NCI-H82 (cell line): Measurements from ENCODE around the gene ARHGEF38.
"Not testable (repeated sequence)": the region's sequence is repeated elsewhere in the genome, so short reads cannot be mapped to it uniquely, and the experiment has no call there.

Source experiments
- DNase-seq: peaks from one replicate; lab custom pipeline; 2025; lab: John Stamatoyannopoulos, UW

The ARHGEF38 gene

DNA sequence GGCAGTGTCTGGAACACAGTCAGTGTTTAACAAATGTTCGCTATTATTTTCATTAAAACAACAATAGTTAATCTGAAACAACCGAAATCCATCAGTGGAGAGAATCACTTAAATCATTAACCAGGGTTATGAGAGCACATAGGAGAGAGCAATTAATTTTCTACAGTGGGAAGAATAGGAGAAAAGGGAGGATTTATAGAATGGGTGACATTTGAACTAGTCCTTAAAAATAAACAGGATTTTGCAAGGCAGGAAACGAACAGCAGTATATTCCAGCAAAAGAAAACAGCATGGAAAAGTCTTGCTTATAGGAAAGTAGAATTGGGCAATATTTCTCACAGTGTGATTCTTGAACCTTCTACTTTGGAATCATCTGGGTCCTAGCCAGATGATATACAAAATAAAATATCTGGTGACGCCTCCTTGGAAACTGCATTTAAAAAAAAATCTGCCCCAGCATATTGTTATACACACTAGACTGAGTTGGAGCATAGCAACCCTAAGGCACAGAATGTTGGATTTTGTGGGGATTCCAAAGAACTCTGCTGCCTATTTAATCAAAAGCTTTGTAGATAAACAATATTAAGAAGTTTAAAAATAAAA is 100.0 kb downstream of the ARHGEF38 start:
- DNase-seq = no peak

DNA sequence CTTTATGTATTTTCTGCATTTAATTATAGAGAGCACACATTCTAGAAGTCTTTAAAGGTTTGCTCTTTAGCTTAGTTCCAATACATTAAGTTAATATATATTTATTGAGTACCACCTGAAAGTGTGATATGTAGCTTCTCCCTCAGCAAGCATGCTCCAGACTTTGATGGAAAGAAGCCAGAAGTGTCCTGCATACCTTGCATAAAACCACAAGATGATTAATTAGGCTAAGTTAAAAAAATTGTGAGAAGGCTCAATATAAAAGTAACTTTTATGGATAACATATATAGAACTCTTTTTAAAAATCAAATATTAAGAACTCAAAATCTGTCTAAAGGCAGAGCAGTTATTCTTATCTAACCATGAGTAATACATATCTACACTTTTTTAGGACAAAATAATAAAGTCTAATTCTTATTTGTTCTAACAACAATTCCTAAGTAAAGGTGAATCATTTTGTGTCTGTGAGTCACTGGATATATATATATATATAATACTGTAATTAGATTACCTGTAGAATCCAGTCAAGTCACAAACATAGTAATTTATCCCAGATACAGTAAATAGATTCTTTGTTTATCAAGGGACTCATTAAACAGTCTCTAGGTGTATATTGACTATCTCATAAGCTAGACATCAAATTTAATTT is 104.8 kb downstream of the ARHGEF38 start:
- no peak for DNase-seq

GRCh38 chr4:105659190-105659589 is 106.8 kb downstream of the ARHGEF38 start:
- DNase-seq = no peak

- no peak for DNase-seq
These were observed 108.6 kb downstream of the ARHGEF38 start for GRCh38 chr4:105661028-105661427.

GRCh38 chr4:105662935-105663675 is 110.7 kb downstream of the ARHGEF38 start:
- DNase-seq = no peak

DNA sequence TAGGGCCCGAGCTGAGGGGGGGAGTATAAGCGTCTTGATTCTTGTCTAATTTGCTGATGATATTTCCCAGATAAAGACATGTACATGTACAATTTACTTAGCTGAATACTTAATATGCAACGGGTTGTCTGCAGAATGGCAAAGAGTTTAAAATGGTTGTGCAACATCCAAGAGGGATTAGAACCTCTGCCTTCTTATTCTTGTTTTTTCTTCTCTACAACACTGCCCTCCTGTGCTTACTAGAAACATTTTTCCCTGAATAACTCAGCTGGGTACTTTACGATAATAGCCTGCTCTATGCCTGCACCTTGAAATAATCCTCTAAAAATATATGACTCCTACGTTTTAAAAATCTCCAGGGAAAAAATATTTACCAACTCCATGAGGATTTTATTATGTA is 114.3 kb downstream of the ARHGEF38 start:
- DNase-seq = peak; percentile 49

GRCh38 chr4:105670684-105671083 is 118.3 kb downstream of the ARHGEF38 start:
- DNase-seq = no peak

- no peak for DNase-seq
These were observed 118.9 kb downstream of the ARHGEF38 start for GRCh38 chr4:105671301-105671700.

- DNase-seq = no peak
These were observed 121.6 kb downstream of the ARHGEF38 start for GRCh38 chr4:105674011-105674410.

GRCh38 chr4:105677709-105678108 is 125.3 kb downstream of the ARHGEF38 start:
- DNase-seq = no peak

- DNase-seq = no peak
These were observed 126.8 kb downstream of the ARHGEF38 start for GRCh38 chr4:105679186-105679585.

DNA sequence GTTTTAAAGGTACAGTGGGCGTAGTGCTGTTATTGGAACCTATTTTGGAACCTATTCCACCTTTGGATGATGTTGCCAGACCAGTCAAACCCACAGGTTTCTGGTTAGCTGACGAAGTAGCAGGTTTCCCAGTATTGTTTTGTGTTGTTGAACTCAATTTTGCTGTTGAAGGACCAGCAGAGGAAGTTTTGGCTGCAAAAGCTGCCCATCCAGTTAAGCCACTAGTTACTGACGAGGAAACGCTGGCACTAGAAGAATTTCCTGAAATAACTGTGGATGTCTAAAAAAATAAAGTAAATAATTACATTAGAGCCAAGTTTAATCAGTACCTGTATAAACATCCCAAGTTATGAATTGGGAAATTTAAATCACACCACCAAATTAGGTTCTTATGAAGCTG is 130.6 kb downstream of the ARHGEF38 start:
- no peak for DNase-seq

DNA sequence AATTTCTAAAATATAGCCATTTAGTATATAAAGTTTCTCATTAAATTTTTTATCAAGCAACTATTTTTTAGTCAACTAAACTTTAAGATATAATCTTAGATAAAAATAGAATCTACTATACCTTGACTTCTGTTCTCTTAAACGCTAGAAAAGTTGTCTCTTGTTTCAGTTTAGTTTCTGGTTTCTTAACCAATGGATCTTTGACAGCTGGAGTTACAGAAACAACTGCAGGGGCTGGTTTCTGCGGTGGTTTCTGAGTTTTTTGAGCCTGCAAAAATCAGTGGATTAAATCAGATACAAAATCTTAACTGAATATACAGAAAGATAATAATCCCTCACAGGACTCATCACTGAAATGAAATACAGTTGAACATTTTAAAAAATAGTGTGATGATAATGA is 134.2 kb downstream of the ARHGEF38 start:
- no peak for DNase-seq

- not testable (repeated sequence) for DNase-seq
These were observed 142.4 kb downstream of the ARHGEF38 start for GRCh38 chr4:105694812-105695211.

GRCh38 chr4:105695832-105696231 is 143.4 kb downstream of the ARHGEF38 start:
- DNase-seq = not testable (repeated sequence)

- no peak for DNase-seq
These were observed 146.2 kb downstream of the ARHGEF38 start for GRCh38 chr4:105698607-105699006.

DNA sequence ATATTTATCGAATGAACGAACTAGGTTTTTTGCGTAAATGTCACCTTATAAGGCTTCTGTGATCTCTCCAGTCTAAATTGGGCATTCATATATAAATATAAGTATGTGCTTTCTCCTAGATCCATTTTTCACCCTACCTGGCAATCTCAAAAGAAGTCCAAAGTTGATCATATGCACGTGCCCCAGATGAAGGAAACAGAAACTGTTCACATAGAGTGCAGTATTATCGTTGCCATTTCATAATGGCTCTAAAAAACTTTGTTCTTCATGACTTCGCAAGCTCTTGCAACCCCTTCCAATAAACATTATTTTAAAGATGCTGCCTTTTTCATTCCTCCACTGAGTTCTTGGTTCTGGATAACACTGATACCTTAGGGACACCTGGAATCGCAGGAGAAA is 155.4 kb downstream of the ARHGEF38 start:
- no peak for DNase-seq

DNA sequence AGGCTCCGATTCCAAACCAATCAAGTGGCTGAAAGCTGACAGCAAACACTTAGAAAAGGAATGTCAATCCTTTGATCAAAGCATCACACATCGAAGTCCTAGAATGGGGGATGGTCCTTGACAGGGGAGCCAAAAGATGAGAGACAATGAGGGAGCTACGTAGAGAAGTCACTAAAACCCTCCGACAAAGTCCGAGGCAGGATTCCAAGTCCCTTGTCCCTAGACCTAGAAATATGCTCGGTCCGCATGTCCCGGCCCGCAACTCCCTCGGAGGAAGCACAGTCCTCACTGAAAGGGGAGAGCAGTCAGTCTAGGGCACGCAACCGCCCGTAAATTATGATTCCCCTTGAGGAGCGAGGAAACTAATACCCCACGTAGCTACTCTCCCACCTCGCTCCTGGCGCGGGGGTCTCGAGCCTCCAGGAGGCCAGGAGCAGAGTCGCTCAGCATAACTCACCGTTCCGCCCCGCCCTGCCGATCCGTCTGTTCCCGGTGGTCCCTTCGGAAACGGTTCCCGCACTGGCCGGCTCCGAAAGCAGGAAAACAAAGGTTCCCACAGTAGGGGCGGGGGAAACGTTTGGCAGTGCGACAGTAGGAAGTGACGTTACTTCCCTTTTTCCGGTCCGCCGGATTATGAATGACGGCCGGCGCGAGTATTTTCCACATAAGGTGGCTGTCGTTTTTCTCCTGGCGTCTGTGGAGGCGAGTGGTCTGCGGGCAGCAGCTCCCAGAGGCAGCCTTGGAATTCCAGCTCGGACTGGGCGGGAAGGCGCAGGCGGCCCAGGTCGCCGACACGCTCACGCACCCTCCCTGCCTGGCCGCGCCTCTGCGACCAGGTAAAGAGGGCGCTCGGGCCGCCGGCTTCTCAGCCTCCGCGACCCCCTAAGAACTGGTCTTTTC is 156.0 kb downstream of the ARHGEF38 start, which contains the start of the genes GSTCD and INTS12:
Gene GSTCD, plus strand, starts transcription at position 604 of the 900 bp plus-strand sequence. CDS start 8,830 bp downstream, outside the sequence.
Gene INTS12, minus strand, starts transcription at position 509 of the 900 bp plus-strand sequence. CDS start 8,684 bp downstream, outside the sequence.
- peak; percentile 93 for DNase-seq

- peak; percentile 57 for DNase-seq
These were observed 156.6 kb downstream of the ARHGEF38 start for GRCh38 chr4:105709081-105709450.

GRCh38 chr4:105710012-105710600 is 157.7 kb downstream of the ARHGEF38 start:
- peak; percentile 50 for DNase-seq

GRCh38 chr4:105710678-105711077 is 158.3 kb downstream of the ARHGEF38 start:
- DNase-seq = peak; percentile 90

GRCh38 chr4:105712766-105713165 is 160.3 kb downstream of the ARHGEF38 start:
- no peak for DNase-seq
